NCI-H2081 treated with DMSO at 0.1 percent for 48 hours (cell line): Measurements from ENCODE around the gene STXBP6.
"Not testable (repeated sequence)": the region's sequence is repeated elsewhere in the genome, so short reads cannot be mapped to it uniquely, and the experiment has no call there.

Experiments used
- DNase-seq: peaks from one replicate; lab custom pipeline; 2025; lab: John Stamatoyannopoulos, UW

Gene STXBP6

GRCh38 chr14:24857277-24857676 lies 192.7 kb downstream of the STXBP6 start:
- DNase-seq: peak; percentile 76

GRCh38 chr14:24853446-24853845 lies 196.5 kb downstream of the STXBP6 start:
- DNase-seq: no peak

GRCh38 chr14:24852312-24853060 lies 197.5 kb downstream of the STXBP6 start:
- no peak for DNase-seq

GRCh38 chr14:24851837-24852236 lies 198.1 kb downstream of the STXBP6 start:
- DNase-seq: no peak

- DNase-seq: no peak
Measured at GRCh38 chr14:24851406-24851805, 198.5 kb downstream of the STXBP6 start.

- no peak for DNase-seq
Measured at GRCh38 chr14:24850072-24850471, 199.9 kb downstream of the STXBP6 start.

- DNase-seq: no peak
Measured at GRCh38 chr14:24849471-24849870, 200.5 kb downstream of the STXBP6 start.

GRCh38 chr14:24848102-24848790 lies 201.7 kb downstream of the STXBP6 start:
- DNase-seq: no peak

GRCh38 chr14:24847568-24848095 lies 202.3 kb downstream of the STXBP6 start:
- DNase-seq: no peak

- no peak for DNase-seq
Measured at GRCh38 chr14:24846261-24846660, 203.7 kb downstream of the STXBP6 start.

GRCh38 chr14:24845851-24846250 lies 204.1 kb downstream of the STXBP6 start:
- no peak for DNase-seq

GRCh38 chr14:24844011-24844410 lies 205.9 kb downstream of the STXBP6 start:
- no peak for DNase-seq

- no peak for DNase-seq
Measured at GRCh38 chr14:24843494-24843893, 206.5 kb downstream of the STXBP6 start.

GRCh38 chr14:24840204-24840893 lies 209.6 kb downstream of the STXBP6 start:
- DNase-seq: no peak

GRCh38 chr14:24839617-24840203 lies 210.2 kb downstream of the STXBP6 start:
- no peak for DNase-seq

- DNase-seq: no peak
Measured at GRCh38 chr14:24838945-24839616, 210.9 kb downstream of the STXBP6 start.

GRCh38 chr14:24837280-24838046 lies 212.5 kb downstream of the STXBP6 start:
- no peak for DNase-seq

GRCh38 chr14:24836324-24836723 lies 213.6 kb downstream of the STXBP6 start:
- not testable (repeated sequence) for DNase-seq

GRCh38 chr14:24834956-24835355 lies 215.0 kb downstream of the STXBP6 start:
- no peak for DNase-seq

- DNase-seq: no peak
Measured at GRCh38 chr14:24833385-24833784, 216.6 kb downstream of the STXBP6 start.

GRCh38 chr14:24831677-24832076 lies 218.3 kb downstream of the STXBP6 start:
- DNase-seq: no peak
